ENCODE data around the gene AOX1. TPM values are rescaled to one million over a fixed set of nuclear protein-coding genes. Genes with fewer than 3 reads are reported as not detected.

The AOX1 gene
- total RNA-seq, 1 experiment from 2014 or later, result 3.0 TPM

DNA sequence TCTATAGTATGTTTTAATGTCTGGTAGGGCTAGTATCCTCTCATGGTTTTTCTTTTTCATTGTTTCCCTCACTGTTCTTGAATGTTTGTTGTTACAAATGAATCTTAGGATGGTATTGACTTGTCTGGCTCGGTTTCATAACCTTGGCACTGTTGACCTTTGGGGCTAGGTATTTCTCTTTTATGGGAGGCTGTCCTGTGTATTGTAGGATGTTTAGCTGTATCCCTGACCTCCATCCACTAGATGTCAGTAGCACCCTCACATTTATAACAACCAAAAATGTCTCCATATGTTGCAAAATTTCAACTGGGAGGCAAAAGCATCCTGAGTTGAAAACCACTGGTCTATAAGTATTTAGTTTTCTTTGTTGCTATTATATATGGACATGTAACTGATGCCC lies 7.0 kb upstream of the AOX1 start:
- Histone ChIP-seq H3K36me3 (ENCODE audit: control insufficient read depth, insufficient read depth, low read length) (no peaks in the 10 kb centered on the region; the same call in 1 of the 2 replicates), H3K4me3 (ENCODE audit: low read depth in 2 of 2, low read length in 2 of 2) (no peak overlapping the region), H3K9me3 (ENCODE audit: control insufficient read depth, insufficient read depth, low read depth, low read length) (no peaks in the 10 kb centered on the region), H3K27me3 (ENCODE audit: control insufficient read depth, insufficient read depth, low read length) (no peaks in the 10 kb centered on the region), H3K27ac (ENCODE audit: low read length) (no peak overlapping the region), H3K4me1 (ENCODE audit: control insufficient read depth, insufficient read depth, low read length) (no peaks in the 10 kb centered on the region)
- ChIA-PET POLR2A (no interaction called here), CTCF (no interaction called here)
- TF ChIP-seq TCF7L2 (IDR thresholded peaks at IDR 0.05; ENCODE audit: low read depth, low read length), result no peak
- TF ChIP-seq, protein P1, sequence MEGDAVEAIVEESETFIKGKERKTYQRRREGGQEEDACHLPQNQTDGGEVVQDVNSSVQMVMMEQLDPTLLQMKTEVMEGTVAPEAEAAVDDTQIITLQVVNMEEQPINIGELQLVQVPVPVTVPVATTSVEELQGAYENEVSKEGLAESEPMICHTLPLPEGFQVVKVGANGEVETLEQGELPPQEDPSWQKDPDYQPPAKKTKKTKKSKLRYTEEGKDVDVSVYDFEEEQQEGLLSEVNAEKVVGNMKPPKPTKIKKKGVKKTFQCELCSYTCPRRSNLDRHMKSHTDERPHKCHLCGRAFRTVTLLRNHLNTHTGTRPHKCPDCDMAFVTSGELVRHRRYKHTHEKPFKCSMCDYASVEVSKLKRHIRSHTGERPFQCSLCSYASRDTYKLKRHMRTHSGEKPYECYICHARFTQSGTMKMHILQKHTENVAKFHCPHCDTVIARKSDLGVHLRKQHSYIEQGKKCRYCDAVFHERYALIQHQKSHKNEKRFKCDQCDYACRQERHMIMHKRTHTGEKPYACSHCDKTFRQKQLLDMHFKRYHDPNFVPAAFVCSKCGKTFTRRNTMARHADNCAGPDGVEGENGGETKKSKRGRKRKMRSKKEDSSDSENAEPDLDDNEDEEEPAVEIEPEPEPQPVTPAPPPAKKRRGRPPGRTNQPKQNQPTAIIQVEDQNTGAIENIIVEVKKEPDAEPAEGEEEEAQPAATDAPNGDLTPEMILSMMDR (IDR thresholded peaks at IDR 0.05), result peak; percentile 72
- DNase-seq (ENCODE audit: low read depth, low spot score) (no peak), ATAC-seq (peak; percentile 80; the same call in 1 of the 2 replicates)
- in situ Hi-C loops (cut with HindIII; ENCODE audit: low pct_unique_long_range_greater_than_20kb, low sequenced_read_pairs), result no loop called here
- intact Hi-C loops (cut with micrococcal nuclease; ENCODE audit: unreplicated experiment), result loop anchor here (1.0 kb wide), 1 partner anchor 125 kb away; no protein-coding TSS in a partner anchor
- BruUV-seq (replicated peaks), result no TSS peak

DNA sequence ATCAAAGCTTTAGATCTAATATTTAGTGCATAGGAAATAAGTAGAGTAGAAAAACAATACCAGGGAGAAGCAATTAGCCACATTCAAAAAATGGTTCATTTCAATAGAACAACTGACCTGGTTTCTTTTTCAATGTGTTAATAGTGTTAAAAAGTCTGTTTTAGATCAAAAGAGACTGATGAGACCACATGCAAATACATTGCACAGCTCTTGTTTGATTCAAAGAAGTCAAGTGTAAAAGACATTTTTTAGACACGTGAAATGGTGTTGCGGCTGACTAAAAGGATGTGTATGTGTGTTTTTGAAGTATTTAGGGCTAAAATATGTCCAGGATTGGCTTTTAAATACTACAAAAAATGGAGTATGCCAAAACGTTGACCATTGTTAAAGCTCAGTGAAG lies 1.2 kb upstream of the AOX1 start:
- TF ChIP-seq, protein P1 (IDR thresholded peaks at IDR 0.05), result no peak
- no peak for TF ChIP-seq SIN3A (IDR thresholded peaks at IDR 0.05; ENCODE audit: borderline replicate concordance, insufficient read depth, low read depth, low read length)
- no peak for TF ChIP-seq TCF7L2 (IDR thresholded peaks at IDR 0.05; ENCODE audit: low read depth, low read length)
- TF ChIP-seq, protein P2, sequence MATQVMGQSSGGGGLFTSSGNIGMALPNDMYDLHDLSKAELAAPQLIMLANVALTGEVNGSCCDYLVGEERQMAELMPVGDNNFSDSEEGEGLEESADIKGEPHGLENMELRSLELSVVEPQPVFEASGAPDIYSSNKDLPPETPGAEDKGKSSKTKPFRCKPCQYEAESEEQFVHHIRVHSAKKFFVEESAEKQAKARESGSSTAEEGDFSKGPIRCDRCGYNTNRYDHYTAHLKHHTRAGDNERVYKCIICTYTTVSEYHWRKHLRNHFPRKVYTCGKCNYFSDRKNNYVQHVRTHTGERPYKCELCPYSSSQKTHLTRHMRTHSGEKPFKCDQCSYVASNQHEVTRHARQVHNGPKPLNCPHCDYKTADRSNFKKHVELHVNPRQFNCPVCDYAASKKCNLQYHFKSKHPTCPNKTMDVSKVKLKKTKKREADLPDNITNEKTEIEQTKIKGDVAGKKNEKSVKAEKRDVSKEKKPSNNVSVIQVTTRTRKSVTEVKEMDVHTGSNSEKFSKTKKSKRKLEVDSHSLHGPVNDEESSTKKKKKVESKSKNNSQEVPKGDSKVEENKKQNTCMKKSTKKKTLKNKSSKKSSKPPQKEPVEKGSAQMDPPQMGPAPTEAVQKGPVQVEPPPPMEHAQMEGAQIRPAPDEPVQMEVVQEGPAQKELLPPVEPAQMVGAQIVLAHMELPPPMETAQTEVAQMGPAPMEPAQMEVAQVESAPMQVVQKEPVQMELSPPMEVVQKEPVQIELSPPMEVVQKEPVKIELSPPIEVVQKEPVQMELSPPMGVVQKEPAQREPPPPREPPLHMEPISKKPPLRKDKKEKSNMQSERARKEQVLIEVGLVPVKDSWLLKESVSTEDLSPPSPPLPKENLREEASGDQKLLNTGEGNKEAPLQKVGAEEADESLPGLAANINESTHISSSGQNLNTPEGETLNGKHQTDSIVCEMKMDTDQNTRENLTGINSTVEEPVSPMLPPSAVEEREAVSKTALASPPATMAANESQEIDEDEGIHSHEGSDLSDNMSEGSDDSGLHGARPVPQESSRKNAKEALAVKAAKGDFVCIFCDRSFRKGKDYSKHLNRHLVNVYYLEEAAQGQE (IDR thresholded peaks at IDR 0.05; ENCODE audit: insufficient read depth in 1 of 2, low read depth in 2 of 2, low read length in 1 of 2), result no peak
- no peak for TF ChIP-seq POLR2AphosphoS5 (IDR thresholded peaks at IDR 0.05; ENCODE audit: low read depth, low read length)
- intact Hi-C loops (cut with micrococcal nuclease; ENCODE audit: unreplicated experiment), result no loop called here
- Histone ChIP-seq H3K9me3 (ENCODE audit: control insufficient read depth, insufficient read depth, low read depth, low read length) (no peaks in the 10 kb centered on the region), H3K27me3 (ENCODE audit: control insufficient read depth, insufficient read depth, low read length) (no peaks in the 10 kb centered on the region), H3K36me3 (ENCODE audit: control insufficient read depth, insufficient read depth, low read length) (no peaks in the 10 kb centered on the region; the same call in 1 of the 2 replicates), H3K4me1 (ENCODE audit: control insufficient read depth, insufficient read depth, low read length) (peaks cover 12% of the 10 kb centered on the region), H3K4me3 (ENCODE audit: low read depth in 2 of 2, low read length in 2 of 2) (no peak overlapping the region), H3K27ac (ENCODE audit: low read length) (no peak overlapping the region)
- in situ Hi-C loops (cut with HindIII; ENCODE audit: low pct_unique_long_range_greater_than_20kb, low sequenced_read_pairs), result no loop called here
- CTCF ChIA-PET, result no interaction called here
- POLR2A ChIA-PET, result no interaction called here
- DNase-seq (ENCODE audit: low read depth, low spot score), result no peak
- ATAC-seq, result no peak
- BruUV-seq (replicated peaks), result no TSS peak

Data from Panc1 (cell line).